GM21447 (cell line): ENCODE data around the gene TSPAN15.

ENCODE experiments used
- ATAC-seq: cut with Tn5 transposase; IDR thresholded peaks from one replicate; pipeline ENCODE4 v1.9.1; 2021; ENCODE audit not compliant: unreplicated experiment

The TSPAN15 gene

DNA sequence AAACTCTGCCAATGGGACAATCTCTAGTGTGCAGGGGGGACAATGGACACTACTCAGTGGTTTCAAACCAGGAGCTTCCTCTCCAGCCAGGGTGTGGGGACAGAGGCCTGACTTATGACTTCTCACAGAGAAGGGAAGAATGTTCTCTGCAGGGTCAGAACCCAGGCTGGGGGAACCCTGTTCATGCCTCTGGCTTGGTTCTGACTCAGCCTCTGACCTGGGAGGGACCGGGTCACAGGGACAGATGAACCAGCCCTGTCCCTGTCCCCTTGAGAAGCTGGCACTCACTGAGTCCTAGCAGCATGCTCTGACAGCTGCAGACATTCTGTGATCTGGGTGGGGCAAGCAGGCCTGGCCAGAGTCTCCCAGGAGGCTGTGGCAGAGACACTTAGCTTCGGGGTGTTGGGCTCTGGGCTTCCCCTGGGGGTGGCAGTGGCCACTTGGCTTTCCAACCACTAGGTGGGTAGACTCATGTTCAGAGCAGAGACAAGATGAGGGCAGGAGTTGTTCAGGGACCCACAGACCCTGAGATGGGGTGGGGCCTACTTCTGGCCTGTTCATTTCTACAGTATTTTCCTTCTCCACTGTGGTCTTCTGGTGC is 13.6 kb downstream of the TSPAN15 start:
- ATAC-seq, result no peak

DNA sequence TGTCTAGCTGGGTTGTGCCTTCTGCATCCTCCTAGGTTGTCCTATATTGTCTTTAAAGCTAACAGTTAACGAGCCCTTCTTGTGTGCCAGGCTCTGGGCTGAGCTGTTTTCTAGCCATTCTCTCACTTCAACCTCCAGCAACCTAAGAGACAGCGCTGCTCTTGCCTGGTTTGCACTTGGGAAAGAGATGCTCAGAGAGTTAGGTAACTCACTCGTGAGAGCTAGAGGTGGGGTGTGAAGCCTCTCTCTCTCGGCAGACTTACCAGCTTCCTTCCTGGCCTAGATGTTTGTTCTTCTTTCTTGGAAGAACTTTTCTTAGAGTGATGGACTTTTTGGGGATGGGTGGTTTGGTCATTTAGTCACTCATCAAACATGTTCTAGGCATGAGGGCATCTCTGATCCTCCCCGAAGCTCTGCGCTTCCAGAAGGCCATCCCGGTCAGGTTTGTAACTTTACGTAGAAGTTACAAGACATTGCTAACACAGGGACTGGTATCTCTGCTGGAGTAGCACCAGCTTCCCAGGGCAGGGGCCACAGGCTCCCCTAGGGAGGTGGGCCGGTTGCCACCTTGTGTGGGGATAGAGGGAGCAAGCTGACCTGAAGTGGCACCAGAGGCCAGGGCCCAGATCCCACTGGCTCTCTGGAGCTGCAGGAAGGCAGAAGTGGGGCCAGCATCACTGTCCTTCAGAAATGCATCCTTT is 14.3 kb downstream of the TSPAN15 start:
- no peak for ATAC-seq

DNA sequence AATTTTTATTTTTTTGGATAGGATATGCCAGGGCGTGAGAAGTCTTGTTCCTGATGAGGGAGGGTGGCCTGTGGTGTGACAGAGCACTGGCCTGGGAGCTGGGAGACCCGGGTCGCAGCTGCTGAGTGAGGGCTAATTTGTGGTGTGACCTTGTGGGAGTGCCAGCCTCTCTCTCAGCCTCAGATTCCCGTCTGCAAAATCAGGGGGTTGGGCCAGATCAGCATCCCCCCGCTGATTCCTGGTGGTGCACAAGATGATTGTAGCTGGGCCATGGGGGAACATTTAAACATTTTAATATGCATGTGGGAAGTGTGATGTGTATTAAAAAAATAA is 14.9 kb downstream of the TSPAN15 start:
- no peak for ATAC-seq

DNA sequence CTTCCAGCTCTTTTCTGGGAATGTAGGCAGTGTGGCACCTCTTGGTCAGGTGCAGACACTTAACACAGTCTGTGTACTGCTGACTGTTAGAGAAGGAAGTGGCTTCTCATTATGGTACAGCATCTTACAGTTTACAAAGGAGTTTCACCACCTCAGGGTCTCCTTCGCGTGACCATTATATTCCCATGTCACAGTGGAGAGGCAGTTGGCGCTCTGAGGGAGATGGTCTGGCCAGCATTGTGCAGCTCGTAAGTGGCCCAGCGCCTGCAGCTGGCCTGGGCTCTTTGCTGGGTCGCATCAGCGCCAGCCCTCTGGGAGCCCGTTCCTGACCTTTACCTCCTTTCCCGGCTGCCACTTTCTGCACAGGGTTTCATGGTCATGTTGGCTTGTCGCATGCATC is 15.4 kb downstream of the TSPAN15 start:
- ATAC-seq, result no peak

DNA sequence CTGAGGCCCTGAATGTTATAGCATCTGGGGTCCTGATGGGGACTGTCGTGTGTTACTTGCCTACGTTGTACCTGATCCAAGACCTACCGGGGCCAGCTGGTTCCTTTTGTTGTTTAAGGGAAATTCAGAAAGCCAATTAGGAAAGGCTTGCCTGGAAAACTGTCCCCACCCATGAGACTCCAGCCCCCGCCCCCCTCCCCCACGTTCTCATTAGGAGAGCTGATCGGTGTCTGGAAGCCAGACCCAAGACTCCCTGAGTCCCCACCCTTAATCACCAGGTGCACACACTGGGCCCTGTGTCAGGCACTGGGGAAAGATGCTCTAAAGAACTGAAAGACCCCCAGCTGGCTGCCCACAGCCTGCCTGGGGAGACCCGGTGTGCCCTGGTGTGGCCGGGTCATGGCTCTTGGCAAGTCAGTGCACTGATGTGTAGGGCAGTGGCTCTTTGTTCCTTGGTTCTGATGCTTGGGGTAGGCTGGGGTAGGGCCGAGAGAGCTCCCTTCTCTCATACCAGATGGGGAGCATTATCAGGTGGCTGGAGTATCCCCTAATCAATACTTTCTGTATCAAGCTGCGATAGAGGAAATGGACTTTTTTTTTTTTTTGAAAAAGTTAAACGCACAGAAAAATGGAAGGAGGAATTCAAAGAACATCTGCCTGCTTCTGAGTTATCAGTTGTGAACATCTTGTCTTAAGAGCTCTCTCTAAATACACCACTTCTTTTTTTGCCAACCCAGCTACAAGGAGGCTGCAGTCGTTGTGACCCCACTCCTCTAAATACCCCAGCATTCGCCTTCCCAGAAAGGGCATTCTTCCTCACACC is 16.9 kb downstream of the TSPAN15 start:
- ATAC-seq, result no peak

DNA sequence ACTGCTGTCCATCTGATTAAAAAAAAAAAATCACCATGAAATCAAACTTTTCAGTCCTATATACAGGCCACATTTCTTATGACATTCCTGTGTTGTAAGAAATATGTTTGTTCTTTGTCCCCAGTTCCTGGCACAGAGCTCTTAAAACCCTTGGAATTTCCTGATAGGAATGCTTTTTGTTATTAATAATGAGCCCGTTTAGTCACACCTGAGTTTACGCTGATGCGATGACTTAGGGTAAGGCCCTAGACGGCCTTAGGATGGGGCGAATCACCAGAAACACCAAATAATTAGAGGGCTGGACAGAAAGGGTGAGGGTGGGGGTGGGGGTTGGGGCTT is 17.5 kb downstream of the TSPAN15 start:
- ATAC-seq, result no peak

DNA sequence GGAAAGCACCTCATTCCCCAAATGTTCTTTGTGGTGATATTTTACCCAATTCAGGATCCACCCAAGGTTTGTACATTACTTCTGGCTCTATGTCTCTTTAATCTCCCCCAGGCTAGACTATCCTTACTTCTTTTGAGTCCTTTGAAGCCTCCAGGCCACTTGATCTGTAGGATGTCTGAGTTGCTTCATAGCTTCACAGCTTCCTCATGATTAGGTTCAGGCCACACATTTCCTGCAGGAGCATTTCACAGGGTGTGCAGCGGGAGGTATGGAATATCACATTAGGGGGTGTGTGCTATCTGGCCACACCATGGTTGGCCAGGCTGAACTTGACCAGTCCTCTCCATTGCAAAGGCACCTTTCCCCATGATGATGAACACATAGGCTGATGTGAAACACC is 18.7 kb downstream of the TSPAN15 start:
- ATAC-seq, result no peak

DNA sequence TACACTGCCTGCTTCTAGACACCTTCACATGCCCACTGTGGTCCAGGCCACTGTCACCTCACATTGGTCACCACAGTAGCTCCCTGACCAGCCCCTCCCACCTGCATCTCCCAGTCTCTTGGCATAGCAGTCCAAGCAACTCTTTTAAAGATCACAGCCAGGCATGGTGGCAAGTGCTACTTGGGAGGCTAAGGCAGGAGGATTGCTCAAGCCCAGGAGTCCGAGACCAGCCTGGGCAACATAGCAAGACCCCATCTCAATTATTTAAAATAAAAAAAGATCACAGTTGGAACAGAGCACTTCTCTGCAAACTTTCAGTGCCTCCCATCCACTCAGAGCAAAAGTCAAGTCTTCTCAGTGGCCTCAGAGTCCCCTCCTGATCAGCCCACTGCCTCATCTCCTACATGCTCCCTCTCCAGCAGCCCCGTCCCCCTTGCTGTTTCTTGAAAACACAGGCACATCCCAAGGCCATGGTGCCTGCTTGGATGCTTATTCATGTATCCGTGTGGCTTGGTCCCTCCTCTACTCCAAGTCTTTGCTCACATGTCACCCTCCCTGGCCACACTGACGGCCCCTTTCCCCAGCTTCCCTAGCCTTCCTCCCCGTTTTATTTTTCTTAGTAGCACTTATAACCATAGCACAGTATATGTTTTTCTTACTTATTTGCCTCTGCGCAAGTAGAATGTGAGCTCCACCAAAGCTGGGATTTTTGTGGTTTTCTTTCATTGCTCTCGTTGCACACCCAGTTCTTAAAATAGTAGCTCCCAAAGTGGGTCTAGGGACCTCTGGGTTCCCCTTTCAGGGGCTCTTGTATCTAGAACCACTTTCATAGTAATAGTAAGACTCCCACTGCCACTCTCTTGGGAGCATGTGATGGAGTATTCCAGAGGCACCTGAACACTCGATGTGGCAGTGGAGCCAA is 19.5 kb downstream of the TSPAN15 start:
- no peak for ATAC-seq

DNA sequence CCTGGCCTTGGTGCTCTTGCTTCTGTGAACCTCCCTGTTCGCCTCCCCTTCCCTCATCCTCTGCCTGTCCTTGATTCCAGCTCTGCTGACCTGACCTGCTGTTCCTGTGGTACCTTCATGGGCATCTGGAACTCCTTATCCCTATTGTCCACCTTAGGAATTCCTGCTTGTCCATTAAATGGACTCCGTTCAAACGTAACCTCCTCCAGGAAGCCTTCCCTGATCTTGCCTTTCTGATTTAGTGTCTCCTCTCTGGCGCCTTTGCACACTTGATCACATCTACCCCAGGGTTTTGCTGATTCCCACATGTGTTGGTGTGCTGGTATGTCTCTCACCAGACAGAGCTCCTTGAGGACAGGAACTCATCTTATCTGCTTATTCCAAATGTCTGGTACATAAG is 20.9 kb downstream of the TSPAN15 start:
- no peak for ATAC-seq

DNA sequence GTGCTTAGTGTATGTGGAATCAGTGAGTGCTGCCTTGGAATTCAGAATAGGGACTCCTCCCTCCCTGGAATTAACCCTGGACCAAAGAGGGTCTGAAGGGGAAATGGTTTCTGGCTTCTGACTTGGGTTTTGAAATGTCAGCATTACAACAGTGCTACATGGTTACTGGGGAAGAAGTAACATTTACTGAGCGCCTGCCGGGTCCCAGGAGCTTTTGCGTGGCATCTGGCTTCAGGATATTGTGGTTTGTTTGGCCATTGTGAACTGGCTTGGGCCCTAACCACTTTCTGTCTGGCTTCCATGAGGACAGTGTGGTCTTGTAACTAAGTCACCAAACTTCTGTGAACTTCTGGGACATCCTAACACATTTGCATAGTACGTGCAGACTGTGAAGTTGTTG is 21.3 kb downstream of the TSPAN15 start:
- ATAC-seq, result no peak

DNA sequence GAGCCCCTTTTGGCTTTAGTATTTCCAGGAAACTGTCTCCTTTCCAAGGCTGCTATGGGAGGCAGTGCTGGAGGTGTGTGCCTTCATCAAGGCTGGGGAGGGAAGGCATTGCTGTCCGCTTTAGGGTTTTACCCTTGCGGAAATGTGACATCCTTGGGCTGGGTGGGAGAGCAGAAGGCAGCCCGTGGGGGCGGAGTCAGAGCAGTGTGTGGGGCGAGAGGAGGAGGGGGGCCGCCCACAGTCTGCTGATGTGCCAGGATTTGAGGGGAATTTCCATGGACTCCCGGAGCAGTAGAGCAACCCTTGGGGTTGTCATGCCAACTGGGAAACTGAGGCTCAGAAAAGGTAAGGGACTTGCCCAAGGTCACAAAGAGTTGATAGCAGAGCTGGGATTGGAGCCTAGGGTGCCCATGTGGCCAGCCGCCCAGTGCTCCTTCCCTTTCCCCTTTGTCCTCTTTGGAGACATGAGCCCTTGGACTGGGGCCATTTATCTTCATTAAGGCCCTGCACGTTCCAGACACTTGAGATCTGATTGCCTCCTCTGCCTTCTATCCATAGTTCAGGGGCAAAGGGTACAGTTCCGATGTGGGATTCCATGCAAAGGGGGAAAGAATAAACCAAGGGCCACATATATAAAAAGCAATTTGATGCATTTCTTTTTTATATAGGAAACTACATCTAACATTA is 22.2 kb downstream of the TSPAN15 start:
- no peak for ATAC-seq

DNA sequence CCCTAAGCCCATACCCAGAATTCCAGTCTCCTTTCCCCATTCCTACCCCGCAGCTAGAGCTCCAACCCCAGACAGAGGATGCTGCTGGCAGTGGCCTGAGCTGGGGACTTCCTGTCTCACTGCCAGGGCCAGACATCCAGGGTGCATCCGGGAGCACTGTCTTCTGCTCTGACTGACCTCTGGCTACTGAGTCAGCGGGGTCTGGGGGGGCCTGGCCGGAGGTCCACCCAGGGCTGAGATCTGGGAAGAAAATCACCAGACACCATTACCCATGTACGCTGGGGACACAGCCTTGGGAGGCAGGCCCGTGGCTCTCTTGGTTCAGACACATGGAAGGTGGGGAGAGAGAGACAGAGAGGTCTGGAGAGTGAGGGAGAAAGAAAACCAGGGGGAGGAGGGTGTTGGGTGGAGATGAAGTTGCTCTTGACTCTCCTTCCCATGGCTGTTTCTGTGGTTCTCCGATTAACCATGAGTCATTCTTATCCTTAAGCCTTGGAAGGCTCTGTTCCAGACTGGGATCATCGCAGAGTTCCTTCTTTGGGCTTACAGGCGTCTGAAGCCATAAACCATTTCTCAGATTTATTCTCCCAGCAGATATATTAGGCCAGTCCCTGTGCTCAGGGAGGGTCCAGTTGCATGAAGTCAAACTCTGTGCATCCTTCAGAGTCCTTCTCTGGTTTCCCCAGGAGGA is 23.6 kb downstream of the TSPAN15 start:
- ATAC-seq, result no peak

DNA sequence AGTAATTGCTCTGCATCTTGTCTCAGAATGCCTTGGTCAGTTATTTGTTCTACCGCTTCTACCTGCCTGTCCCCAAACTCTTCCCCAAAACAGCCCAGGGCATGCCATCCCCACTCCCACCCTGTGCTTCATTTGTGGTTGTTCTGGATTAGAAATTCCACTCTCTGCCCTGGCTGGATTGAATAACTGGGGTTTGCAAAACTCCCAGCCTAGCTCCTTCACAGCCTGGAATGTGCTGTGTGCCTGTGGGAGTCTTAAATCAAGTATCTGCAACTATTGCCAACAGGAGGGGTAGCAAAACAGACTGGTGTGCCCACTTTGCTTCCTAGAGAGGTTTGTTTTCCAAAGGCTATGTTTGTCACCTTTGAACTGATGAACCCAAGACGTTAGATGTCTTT is 24.2 kb downstream of the TSPAN15 start:
- ATAC-seq, result no peak

DNA sequence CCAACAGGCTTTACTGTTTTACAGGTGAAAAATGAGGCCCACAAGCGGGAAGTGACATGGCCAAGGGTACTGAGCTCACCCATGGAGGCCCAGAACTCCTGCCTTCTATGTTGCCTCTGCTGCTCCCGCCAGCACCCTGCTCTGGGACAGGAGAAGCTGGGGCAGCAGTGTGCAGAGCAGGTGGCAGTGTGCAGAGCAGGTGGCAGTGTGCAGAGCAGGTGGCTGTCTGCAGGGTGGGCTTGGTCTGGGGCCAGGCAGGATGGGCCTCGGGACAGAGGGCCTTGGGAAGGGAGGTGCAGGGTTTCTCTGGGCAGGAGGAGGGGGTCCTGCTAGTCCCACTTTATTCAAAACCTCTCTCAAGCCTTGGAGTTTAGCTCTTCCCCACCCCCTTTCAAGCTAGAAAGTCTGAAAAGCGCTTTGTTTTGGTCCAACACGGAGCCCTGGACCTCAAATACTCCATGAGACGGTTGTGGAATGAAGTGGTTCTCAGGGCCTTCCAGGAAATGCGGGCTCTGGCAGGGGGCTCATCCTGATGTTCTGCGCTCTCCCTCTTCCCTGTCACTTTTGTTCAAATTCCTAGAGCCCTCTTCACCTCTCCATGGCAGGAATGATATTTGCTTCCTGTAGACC is 26.8 kb downstream of the TSPAN15 start:
- no peak for ATAC-seq

DNA sequence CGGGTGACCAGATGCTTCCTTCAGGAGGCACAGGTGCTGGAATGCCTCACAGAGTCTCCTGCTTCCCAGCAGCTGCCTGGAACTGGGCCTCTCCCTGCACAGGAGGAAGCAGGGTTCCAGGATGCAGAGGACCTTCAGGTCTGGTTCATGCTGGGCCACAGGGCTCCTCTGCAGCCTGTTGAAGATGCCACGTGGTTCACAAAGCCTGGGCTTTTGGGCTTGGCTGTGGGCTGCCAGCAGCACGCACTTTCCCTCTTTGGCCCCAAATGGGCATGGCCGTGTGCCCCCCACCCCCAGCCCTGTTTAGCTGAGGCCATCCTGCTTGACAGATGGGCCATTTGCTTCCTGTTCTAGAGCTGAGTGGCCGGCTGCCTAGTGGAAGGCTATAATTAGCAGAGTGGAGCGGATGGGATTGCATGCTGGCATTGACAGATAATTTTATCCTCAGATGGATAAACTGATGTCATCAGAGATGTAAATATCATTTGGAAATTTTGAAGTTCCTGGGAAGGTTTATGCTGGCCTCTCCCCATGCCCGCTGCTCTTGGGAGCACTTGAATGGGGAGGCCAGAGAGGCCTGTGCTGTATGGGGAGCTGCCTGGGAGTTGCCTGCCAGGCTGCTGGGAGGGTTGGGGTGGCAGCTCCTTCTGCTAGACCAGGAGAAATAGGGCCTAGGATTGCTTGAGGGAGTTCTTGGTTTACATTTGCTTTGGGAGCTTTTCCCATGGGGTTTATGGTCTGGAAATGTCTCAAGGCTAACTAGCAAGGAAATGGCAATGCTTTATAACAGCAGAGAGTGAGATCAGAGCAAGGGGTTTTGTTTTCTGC is 28.2 kb downstream of the TSPAN15 start:
- no peak for ATAC-seq

DNA sequence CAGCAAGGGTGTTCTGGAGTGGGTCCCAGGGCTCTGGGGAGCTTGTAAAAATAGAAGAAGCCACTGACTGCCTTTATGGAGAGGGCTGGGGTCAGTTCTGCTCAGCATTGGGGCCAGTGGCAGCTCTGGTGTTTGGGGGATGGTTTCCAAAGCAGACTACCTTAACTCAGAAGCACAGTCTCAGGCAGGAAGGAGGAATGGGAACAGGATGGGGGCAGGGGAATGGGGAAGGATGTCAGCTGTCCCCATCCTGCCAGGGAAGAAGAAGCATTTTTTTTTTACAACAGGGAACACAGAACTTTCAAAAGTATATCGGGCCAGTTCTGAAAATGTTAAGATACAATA is 28.8 kb downstream of the TSPAN15 start:
- no peak for ATAC-seq

DNA sequence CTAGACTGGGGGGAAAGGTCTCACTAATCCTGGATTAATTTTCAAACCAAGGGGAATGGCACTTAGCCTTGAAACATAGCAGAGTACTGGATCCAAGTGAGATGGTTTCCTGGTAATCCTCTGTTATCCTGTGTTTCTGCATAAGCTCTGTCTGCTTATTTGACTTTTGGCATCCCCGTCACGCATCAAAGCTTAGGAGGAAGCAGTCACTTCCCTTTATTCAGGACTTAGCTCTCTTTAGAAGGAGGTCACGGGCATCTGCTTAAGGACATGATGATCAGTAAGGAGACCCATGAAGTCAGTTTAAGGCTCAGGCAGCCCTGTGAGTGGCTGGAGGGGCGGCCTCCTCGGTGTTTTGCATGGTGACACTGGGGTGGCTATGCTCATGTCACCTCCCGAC is 30.0 kb downstream of the TSPAN15 start:
- ATAC-seq, result no peak

DNA sequence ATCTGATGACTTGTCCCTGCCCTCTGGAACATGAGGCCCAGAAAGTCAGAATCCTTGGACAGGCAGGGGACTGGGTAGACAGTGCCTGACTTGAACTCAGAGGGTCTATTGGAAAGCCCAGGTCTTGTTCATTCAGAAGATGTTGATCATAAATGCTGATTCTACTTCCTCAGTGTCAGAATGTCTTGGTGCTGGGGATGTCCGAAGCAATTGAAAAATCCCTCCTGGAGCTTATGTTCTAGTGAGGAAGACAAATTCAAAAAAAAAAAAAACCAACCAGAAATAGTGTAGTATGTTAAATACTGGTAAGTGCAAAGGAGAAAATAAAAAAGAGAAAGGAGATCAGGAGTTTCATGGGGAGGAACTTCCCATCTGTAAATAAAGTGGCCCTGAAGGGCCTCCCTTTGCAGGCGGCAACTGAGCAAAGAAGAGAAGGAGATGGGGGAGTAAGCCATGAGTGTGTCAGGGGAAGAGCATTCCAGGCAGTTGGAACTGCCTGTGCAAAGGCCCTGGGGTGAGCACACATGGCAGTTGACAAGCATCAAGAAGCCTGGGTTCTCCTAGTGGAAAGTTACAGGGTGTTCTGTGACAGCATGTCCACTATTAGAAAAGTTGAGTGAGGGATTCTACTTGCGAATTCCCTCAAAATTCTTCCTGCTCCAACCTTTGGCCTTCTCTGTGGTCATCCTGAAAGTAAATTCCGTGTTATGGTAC is 30.7 kb downstream of the TSPAN15 start:
- ATAC-seq, result no peak
